Measurements from ENCODE around the gene BNC2.
"Not testable (repeated sequence)": the region's sequence is repeated elsewhere in the genome, so short reads cannot be mapped to it uniquely, and the experiment has no call there.

DNA sequence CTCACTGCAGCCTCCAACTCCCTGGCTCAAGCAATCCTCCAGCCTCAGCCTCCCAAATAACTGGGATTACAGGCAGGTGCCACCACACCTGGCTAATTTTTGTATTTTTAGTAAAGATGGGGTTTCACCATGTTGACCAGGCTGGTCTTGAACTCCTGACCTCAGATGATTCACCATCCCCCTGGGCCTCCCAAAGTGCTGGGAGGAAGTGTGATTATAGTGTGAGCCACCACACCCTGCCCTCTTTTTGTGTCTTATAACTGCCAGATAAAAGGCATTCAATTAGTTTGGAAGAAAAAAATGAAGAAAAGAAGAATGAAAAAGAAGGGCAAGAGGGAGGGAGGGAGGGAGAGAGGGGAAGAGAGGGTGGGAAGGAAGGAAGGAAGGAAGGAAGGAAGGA is 37.7 kb upstream of the BNC2 start:
- TF ChIP-seq POLR2AphosphoS5, GABPA (IDR thresholded peaks at IDR 0.05; ENCODE audit: low read depth): not testable (repeated sequence)
- TF ChIP-seq, protein P1, sequence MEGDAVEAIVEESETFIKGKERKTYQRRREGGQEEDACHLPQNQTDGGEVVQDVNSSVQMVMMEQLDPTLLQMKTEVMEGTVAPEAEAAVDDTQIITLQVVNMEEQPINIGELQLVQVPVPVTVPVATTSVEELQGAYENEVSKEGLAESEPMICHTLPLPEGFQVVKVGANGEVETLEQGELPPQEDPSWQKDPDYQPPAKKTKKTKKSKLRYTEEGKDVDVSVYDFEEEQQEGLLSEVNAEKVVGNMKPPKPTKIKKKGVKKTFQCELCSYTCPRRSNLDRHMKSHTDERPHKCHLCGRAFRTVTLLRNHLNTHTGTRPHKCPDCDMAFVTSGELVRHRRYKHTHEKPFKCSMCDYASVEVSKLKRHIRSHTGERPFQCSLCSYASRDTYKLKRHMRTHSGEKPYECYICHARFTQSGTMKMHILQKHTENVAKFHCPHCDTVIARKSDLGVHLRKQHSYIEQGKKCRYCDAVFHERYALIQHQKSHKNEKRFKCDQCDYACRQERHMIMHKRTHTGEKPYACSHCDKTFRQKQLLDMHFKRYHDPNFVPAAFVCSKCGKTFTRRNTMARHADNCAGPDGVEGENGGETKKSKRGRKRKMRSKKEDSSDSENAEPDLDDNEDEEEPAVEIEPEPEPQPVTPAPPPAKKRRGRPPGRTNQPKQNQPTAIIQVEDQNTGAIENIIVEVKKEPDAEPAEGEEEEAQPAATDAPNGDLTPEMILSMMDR (IDR thresholded peaks at IDR 0.05; ENCODE audit: insufficient read depth, low read length): not testable (repeated sequence)
